ENCODE measurements around the gene DCDC1.

DCDC1 gene, protein sequence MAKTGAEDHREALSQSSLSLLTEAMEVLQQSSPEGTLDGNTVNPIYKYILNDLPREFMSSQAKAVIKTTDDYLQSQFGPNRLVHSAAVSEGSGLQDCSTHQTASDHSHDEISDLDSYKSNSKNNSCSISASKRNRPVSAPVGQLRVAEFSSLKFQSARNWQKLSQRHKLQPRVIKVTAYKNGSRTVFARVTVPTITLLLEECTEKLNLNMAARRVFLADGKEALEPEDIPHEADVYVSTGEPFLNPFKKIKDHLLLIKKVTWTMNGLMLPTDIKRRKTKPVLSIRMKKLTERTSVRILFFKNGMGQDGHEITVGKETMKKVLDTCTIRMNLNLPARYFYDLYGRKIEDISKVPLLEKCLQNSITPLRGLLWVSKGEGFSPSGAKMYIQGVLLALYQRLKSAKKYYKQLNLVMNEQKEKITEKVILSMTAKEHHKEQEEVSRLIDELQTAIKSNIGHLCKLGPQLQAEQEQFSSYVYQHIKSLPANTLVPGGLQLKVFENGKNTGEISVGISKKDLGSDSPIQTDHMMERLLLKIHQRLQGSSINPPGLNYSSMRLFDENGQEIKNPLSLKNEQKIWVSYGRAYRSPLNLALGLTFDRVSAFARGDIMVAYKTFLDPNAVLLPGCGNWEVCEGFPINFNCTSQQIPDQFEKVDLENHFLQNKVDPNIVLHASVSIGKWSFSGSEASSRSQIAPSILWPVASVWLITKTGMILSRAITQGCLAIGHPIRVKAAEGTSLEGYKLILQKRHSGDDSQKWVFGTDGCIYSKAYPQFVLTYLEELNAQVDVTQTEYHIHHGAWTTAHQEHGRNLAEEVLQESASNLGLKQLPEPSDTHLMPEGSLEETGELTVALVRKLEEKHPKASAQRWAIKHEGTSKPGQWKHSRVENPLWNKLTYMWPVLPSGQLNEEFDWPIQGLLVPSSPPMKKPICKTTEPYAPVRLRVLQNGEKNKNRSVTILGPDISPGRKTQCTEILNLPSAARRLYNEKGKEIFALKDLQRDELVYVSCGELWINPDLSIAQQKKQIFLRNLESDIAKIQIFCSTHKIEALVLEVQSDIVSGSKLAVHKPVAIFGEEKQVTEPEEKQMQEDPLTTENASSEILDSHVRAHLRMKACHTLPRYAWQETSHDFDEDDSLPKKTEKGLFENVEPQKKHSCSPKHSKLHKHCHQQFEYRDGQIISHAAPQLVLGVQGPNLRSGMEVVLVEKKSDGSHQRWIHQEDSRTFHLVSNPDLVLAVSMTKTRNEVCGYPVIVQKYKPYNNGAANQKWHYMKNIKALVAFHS (N-terminal part only)

DNA sequence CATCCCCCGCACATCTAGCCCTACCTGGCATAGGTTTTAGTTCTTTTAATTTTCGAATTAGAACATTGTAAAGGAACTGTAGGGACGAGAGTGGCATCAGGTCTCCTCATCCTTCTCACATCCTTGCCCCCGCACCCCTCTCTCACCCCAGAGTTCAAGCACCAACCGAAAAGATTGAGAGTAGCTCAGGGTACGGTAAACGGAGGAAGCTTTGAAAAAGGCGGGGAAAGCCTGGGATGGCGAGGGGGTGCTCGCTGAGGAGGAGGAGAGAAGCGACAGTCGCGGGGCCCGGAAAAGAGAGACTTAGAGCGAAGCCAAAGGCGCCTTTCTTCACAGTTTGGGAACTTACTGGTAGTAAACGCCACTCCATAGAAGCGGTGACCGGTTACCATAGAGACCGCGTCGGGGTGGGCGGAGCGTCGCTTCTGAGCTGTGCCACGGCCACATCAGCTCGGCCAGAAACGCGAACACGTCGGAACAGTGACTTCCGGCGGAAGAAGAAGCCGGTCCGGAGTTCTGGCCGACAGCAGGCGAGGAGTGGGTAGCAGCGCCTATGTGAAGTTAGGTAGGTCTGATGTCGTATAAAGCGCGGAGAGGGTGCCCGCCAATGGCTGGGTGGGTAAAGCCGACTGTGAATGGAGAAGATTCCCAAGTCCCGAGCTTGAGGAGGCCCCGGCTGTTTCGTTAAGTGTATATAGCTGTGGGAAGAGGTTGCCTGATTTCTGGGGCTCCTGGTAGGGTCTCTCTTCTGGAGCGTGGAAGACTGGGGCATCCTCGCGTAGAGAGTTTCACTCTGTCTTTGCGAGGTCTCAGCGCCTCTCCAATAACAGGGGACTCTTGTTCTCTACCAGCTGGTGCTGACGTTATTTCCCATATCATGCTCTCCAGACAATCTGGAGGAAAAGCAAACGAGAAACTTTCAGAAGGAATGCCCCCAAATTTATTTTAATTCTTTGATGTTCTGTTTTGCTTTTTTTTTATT is at the start of gene DCDC1, which contains the start of gene DNAJC24:
TSS of gene DCDC1 (minus strand) at position 392 of the 982 bp plus-strand sequence. CDS start 41,459 bp downstream, outside the sequence.
TSS of gene DNAJC24 (plus strand) at position 513 of the 982 bp plus-strand sequence. CDS start 889 bp downstream, outside the sequence.
- DNase-seq: peak; percentile 95 to 96

DNA sequence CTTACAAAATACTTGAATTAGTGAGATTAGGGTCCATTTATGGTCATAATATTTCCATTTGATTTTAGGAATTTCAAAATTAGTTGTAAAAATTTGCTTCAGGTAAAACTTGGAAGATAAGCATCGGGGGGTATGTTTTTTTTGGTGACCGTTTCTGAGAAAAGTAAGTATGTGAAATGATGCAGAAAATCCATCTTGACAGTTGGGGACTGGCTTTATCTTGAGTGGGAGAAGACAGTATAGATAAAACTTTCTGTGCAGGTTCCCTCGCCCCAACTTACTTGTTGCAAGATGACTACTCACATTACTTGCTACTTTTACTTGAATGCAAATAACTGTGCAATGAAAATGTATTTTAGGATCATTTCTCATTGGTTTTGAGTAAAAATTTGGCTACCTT is 49.6 kb upstream of the DCDC1 start:
- no peak for DNase-seq

DNA sequence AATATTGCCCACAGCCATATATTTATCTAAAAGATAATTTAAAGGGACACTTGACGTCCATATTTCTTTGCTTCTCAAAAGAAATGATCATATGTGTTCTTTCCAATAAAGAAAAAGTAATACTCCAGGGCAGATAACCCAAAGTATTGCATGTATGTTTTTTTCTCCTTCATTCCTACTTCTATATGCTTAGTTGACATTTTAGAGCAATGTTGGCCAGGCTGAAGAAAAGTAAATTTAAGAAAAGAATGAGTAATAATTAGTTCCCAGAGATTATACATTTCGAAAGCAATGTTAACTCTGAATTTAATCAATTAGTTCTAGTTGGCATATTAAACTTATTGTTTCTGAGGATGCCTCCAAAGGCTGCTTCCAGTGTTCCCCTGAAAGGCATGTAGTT is 48.3 kb upstream of the DCDC1 start:
- DNase-seq: no peak

DNA sequence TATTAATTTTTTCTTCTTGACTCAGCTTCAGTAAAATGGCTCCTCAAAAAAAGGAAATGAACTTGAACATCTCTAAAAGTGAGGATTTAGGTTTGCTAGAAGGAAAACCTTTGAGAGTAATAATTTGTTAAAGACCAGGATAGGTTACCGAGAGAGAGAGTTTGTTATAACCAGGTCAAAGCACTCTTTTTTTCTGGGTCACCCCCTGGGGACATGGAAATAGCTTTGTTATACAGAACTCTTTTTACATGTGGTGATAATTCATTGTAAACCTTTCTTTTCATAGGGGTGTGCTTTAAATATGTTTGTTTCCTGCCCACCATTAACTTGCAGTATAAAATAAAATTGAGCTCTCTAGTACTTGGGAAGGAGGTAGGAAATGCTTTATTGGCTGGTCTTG is 47.8 kb upstream of the DCDC1 start:
- no peak for DNase-seq

DNA sequence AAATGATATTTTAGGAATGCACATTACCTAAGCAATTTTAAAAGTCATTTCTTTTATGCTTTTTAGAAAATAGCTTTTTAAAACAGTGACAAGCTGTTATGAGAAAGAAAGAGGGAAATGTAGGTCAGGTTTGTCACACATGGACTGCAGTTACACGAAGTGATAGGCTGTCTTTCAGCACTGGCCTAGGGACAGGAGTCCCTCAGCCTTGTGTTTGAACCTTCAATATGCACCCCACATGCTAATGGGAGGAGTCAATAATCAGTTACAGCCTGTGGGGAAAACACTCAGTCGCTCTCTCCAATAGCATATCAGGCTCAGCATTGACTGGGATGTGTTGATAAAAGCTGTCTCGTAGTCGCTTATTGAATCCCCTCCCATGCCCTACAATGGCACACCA is 45.9 kb upstream of the DCDC1 start:
- no peak for DNase-seq

DNA sequence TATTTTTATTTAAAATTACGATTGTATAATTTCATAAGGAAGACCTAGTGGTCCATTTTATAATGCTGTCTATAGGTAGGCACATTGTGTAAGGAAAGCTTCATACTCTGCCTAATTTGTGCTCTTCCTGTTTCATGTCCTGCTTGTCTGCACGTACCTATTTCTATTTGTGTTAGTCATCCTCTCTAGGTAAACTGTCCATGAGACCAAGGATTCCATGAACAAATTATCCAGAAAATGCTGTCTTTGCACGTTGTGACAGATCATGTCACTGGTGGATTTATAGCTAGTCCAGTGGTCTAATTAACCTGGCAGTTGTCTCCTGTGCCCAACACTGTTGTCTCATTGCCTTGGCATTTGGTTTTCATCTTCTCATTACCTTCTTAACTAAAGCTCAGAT is 44.8 kb upstream of the DCDC1 start:
- DNase-seq: no peak

DNA sequence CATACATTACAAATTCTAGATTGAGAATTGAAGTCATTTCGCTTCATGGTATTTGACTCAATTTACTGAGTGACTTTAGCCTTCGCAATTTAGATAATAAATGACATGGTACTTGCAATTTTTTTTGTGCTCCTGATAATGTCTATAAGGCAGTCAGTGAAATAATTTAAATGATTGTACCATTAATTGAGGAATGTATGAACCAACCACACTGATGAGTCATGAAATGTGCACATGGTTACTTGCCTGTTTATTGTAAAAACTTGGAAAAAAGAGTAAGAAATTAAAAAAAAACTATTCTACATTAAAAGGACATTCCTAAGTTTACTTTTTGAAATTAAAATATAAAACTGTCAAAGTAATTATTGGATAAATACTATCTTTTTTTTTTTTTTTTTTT is 43.4 kb upstream of the DCDC1 start:
- no peak for DNase-seq

DNA sequence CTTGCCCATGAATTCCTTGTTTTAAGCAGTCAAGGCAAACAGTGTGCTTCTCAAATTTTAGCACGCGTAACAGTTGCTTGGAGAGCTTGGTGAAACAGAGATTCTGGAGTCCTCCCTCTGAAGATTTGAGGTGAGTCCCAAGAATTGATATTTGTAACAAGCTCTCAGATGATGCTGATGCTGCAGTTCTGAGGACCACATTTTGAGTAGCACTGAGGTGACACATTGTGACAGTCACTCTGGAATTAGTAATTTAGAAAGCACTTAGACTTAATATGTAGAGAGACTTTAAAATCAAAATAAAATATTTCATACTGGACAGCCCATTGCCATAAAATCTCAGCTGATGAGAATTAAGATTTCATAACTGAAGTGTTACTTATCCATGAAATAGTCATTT is 38.7 kb upstream of the DCDC1 start:
- DNase-seq: no peak

DNA sequence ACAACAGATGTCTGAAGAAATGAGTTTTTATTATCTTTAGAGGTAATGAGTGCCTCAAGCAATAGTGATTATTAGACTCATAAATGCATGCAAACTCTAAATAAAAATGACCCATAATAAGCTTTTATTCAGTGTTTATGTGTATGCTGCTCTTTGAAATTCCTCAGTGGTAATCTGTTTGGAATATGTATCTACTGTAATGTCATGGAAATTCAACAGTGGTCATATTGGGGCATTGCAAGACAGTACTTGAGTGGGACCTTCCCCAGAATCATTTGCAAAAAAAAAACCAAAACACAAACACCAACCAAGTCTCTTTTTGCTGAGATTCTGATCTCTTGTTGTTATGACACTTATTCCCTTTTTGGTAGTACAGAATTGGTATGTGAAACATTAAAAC is 35.1 kb upstream of the DCDC1 start:
- DNase-seq: no peak

DNA sequence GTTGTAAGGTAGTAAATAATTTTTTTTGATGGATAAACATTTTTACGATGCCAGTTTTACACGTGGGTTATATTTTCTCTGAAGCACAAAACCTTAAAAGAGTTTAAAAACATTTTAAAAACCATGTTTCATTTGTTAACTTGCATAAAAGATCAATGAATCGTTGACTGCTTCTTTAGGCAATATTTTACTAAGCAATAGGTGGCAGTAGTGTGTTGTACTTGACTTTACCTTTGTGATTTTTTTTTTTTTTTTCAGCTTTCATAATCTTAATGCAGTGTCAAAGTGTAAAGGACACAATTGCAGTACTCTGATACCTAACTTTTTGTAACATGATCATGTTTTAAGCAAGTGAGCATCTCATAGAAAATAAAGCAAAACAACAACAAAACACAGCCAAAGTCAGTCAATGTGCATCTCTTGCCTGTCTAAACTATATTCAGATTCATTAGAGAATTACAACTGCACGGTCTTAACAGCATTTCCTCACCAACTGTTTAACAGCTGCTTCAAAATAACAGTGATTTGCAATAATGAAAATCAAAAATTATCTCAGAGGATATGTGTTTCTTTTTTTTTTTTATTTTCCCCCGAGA is 27.8 kb upstream of the DCDC1 start:
- DNase-seq: peak in 1 of 2 experiments; percentile 4

DNA sequence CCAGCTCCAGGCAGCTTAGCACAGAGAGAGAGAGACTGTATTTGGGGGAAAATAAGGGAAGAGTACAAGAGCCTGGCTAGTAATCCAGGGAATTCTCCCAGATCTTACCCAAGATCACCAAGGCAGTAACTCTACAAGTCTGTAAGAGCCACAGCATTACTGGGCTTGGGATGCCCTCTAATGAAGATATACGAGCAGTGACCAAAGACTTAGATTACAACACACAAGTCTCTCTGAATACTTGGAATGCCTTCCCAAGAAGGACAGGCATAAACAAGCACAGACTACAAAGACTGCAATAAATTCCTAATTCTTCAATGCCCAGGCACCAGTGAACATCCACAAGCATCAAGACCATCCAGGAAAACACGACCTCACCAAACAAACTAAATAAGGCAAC is 17.8 kb upstream of the DCDC1 start:
- DNase-seq: no peak

DNA sequence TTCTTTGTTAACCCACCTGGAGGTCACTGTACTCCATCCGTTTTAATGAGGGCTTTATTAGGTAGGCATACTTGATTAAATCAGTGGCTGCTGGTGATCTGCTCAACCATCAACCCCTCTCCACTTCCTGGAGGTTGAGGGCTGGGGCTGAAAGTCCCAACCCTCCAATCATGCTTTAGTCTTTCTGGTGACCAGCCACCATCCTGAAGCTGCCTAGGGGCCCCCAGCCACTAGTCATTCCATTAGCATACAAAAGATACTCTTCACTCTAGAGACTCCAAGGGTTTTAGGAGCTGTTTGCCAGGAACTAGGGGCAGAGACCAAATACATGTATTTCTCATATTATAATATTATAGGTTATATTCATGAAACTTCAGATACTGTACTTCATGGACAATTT is 13.6 kb upstream of the DCDC1 start:
- DNase-seq: no peak

DNA sequence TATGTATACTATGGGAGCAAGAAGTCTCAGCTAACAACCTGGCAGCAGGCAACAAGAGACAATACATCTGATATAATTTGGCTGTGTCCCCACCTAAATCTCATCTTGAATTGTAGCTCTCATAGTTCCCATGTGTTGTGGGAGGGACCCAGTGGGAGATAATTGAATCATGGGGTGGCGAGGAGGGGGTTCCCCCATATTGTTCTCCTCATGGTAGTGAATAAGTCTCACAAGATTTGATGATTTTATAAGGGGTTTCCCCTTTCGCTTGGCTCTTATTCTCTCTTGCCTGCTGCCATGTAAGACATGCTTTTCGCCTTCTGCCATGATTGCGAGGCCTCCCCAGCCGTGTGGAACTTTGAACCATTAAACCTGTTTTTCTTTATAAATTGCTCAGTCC is 6.3 kb upstream of the DCDC1 start:
- no peak for DNase-seq

DNA sequence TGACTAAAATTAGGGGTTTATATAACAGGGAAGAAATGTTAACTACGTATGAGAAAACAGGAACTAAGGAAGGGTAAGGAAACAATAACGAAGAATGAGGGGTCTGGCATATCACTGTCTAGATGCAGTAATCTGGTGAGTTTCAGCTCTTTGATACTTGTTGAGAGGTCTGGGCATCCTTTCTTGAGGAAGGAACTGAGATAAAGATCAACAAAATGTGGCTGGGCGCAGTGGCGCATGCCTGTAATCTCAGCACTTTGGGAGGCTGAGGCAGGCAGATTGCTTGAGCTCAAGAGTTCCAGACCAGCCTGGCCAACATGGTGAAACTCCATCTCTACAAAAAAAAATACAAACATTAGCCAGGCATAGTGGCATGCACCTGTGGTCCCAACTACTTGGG is 2.7 kb downstream of the DCDC1 start:
- DNase-seq: no peak

DNA sequence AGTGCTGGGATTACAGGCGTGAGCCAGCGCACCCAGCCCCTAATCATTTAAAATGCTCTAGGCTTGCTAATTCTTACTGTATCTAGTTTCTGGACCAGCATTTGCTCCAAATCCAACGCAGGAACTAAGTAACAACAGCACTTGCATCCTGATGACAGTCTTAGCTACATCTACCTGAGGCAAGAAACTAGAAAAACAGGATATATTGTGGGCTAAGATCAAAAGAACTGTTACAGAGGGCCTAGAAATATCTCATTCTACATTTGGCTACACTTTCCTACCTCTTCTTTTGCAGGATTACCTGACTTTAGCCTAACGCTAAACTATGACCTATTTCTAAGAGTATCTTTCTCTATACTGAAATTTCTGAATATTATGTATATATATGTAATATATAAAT is 7.8 kb downstream of the DCDC1 start:
- DNase-seq: no peak

DNA sequence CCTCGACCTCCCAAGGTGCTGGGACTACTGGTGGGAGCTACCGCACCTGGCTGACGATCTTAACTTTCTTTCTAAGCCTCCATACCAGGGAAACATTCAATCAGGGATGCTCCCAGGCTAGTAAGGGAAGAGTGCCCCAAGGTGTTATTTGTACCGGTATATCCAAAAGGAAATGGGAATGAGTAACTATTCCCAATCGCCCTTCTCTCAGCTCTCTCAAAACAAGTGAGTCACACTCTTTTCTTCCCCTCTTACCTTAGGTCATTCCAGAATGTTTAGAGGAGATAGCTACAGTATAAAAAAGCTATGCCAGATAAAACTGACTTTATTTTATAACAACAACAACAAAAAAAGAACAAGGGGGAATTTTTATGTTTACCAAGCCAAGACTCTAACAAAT is 13.7 kb downstream of the DCDC1 start:
- DNase-seq: no peak

DNA sequence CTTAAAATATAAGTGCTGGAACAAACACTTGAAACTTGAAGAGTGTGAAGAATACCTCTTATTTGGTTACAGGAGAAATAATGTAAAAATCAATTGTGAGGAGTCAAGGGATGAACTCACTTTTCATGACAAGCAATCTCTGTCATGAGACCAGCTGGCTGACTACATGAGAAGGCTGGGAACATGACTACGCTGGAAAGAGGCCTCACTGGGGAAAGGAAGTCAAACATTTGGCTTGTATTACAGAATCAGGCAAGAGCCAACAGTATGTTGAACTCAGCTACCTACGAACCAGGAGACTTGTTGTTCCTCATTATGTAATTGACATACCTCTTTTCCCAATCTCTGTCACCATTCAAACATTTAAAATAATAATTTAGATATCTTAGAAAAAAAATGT is 14.4 kb downstream of the DCDC1 start:
- peak; percentile 55 to 68 for DNase-seq

DNA sequence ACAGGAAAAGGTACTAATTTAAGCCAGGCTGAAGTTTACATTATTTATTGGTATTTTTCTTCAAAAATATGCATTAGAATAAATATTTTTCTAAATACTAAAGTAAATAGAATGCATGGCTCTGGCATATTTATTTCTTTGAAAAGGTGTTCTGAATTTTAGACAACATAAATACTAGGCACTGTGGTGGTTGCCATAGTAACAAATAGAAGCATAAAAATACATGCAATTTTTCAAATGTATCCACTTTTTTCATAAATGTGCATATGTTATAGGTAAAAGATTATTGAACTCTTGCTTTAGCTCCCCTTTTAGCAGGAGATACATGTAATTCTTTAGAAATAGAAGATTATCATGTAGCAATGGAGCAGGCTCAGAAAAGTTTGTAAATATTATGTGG is 18.4 kb downstream of the DCDC1 start:
- DNase-seq: no peak

DNA sequence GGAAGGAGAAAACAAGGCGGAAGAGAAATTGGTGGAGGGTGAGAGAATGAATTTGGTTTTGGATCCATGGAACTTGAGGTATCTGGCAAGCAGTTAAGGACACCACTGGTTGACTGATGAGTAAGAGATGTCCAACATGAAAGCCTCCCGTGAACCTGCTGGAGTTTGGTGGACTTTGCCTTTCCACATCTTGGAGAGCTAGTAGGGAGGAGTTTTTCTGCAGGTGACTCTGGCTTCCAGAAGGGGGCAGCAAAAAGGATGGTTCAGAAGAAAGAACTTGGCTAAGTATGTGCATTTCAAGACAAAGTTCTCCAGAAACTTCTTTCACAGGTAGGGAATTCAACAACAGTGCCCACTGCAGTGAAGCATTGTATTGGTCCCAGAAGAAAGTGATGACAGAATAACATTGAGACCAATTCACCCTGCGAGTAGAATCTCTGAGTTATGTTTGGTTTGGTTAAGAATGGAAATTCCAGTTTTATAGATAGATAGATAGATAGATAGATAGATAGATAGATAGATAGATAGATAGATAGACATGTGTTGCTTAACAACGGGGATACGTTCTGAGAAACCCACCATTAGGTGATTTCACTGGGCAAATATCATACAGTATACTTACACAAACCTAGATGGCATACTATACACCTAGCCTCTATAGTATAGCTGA is 28.5 kb downstream of the DCDC1 start:
- no peak for DNase-seq

DNA sequence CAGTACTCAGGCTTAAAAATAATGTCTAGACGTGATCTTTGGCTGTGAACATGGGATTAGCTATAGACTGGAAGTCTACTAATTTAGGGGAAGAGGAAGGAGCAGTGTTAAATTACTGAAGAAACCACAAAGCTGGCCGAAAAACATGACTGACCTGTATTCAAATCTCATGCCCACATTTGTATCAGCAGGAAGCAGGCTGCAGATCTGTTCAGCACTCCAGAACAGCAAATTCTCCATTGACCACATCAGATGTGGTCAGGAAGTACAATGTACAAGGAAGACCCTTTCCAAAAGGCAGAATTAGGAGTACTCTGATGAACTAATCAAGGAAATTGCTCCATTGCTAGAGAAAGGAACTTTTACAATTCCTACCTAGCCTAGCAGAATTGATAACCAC is 31.7 kb downstream of the DCDC1 start:
- no peak for DNase-seq

DNA sequence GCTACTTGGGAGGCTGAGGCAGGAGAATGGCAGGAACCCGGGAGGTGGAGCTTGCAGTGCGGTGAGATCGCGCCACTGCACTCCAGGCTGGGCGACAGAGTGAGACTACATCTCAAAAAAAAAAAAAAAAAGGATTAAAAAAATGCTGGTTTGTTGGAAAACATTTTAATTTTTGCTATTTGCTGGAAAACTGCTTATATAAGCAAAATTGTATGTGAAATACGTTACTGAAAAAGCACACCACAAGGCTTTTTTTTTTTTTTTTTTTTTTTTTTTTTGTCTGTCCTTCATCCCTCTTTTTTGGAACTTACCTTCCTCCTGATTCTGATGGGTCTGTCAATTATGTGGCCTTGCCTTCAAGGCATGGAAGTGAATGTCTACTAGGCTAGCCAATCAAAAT is 40.8 kb downstream of the DCDC1 start:
- DNase-seq: no peak
